Thyroid gland (tissue), 4 donors: Measurements from ENCODE around the gene MAML3.

Source experiments
- CTCF ChIP-seq, 6 experiments: fragments of 200-600 bp in 3 of 6; fragments of 450-650 bp in 3 of 6; sonication (generic) in 3 of 6; IDR thresholded peaks; one replicate each; pipeline ENCODE4 v1.5.1; 2016 to 2019; ENCODE audit warnings: antibody characterized with exemption in 6 of 6, mild to moderate bottlenecking in 2 of 6, inconsistent platforms in 1 of 6, moderate library complexity in 1 of 6
- POLR2A ChIP-seq, 2 donors: fragments of 450-650 bp; IDR thresholded peaks; one replicate each; pipeline ENCODE4 v1.6.1; 2017; ENCODE audit warnings: antibody characterized with exemption in 2 of 2, mild to moderate bottlenecking in 2 of 2, moderate library complexity in 1 of 2

DNA sequence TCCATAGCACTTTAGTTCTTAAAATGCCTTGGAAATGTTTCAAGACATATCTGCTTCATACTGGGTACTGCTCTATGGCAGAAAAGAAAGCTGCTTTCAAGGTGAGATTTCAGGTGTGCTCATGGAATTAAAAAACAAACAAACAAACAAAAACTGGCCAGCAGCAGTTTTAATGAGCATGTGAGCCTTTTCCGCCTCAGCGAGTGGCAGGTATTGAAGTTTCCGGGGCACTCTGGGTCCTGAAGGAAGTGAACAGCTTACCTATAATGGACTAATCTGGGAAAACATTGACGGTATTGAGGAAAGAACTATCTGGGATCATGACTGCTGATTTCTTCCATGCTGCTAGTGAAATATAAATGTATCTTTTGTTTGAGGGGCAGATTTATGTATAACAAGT lies 194.6 kb downstream of the MAML3 start:
- no peak for TF ChIP-seq POLR2A (IDR thresholded peaks at IDR 0.05)
- TF ChIP-seq CTCF (IDR thresholded peaks at IDR 0.05) = no peak
